AG09319 (cell line): ENCODE data around the gene TRMT112.

ENCODE experiments used
- DNase-seq: peaks from one replicate; pipeline ENCODE4 v3.0.0-alpha.2; 2010; ENCODE audit warnings: low read depth; ENCODE audit errors: extremely low read depth
- CTCF ChIP-seq: IDR thresholded peaks from 2 replicates; pipeline ENCODE4 v1.5.1; 2011; ENCODE audit warnings: low read depth, mild to moderate bottlenecking, inconsistent platforms, low read length, moderate library complexity

Gene TRMT112

GRCh38 chr11:64291752-64292459, 25.5 kb downstream of the TRMT112 start:
- DNase-seq = no peak
- no peak for TF ChIP-seq CTCF

GRCh38 chr11:64291262-64291751, 26.1 kb downstream of the TRMT112 start, which contains the start of gene KCNK4:
Gene KCNK4, plus strand, starts transcription at chr11:64291302. Its CDS starts 1,717 bp downstream, at chr11:64293019.
- TF ChIP-seq CTCF = no peak
- DNase-seq = no peak

DNA sequence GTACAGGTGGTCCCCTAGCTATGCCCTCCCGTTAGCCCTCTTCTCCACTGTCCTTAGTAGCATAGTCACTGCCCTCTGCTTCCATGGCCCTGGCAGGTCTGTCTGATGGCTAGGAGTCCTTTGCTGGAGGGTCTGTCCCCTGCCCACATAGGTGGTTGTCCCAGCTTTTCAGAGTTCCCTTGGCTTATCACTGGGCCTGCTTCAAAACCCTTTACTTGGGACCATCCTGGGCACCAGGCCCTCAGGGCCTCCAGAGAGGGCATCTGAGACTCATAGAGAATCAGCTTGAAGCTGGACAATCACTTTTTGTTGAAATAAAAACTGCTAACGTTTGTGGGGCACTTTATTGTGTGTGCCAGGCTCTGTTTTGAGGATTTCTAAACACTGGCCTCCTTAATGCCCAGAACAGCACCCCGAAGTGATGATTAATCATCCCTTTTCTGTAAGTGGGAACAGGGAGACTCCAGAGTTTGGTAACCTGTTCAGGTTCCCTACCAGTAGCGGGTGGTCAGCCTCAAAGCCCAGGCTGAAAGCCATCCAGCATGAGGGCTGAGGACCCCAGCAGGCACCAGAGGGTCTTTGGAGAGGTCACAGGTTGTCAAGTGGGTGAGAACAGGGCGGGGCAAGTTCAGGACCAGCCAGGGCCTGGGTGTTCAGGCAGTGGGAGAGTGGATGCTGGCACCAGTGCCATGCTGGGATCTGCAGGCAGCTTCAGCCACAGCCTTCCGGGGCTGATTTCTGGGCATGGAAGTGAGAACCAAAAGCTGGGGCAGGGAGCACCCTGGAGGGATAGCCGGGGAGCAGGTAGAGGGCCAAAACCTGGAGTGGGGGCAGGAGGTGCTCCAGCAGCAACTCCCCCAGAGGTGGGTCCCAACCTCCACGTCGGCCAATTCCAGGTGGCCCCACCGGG, 26.8 kb downstream of the TRMT112 start:
- TF ChIP-seq CTCF = no peak
- DNase-seq = no peak

DNA sequence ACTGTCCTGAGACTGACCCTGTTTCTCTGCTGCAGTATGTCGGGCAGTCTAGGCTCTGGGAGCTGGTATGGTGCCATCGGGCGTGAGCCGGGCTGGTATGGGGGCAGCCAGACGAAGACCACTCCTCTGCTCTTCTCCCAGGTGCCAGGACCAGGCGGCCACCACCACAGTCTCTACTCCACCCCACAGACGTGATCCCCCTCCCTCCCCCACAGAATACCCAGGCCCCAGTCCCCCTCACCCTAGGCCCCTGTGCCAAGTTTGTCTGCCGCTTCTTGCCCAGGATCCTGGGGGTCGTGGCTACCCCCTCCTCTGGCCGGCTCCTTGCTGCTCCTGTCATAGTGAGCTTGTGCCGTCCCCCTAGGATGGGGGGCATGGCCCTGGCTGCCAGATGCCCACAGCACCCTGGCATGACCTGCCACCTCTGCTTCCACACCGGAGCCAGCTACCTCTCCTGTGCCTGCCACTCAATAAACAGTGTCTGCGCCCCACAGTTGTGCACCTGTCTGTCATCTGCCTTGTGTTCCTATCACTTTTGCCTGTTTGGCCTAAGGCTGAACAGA, 28.3 kb downstream of the TRMT112 start:
- no peak for DNase-seq
- TF ChIP-seq CTCF = no peak

GRCh38 chr11:64288353-64288750, 29.0 kb downstream of the TRMT112 start:
- no peak for DNase-seq
- TF ChIP-seq CTCF = no peak

DNA sequence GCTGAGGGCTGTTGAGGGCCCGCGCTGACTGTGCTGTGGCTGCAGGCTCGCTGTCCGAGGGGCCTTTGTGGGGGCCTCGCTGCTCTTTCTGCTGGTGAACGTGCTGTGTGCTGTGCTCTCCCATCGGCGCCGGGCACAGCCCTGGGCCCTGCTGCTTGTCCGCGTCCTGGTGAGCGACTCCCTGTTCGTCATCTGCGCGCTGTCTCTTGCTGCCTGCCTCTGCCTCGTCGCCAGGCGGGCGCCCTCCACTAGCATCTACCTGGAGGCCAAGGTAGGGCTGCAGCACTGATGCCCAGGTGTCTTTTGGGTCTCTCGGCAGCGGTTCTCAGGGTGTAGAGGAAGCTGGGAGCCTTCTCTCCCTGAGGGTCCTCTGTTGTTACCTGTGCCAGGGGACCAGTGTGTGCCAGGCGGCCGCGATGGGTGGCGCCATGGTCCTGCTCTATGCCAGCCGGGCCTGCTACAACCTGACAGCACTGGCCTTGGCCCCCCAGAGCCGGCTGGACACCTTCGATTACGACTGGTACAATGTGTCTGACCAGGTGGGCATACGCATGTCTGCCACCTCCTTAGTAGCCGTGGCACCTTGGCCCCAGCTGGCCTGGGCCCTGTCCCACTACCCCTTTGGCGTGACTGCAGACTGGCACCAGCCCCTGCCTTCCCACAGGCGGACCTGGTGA, 29.5 kb downstream of the TRMT112 start:
- TF ChIP-seq CTCF = no peak
- no peak for DNase-seq
